Stimulated activated CD4-positive, alpha-beta T cell treated with anti-CD3 and anti-CD28 coated beads, Interleukin-4, amount 100 ng/mL, for 4 hours (primary cell): ENCODE results near the gene PFN4.

ENCODE experiments used
- DNase-seq, 2 experiments: peaks; one replicate each; pipeline ENCODE4 v3.0.0-alpha.2; 2020

PFN4 gene

GRCh38 chr2:24076849-24077534 is 46.1 kb downstream of the PFN4 start:
- no peak for DNase-seq

GRCh38 chr2:24075915-24076848 is 47.0 kb downstream of the PFN4 start, which contains the start of gene SF3B6:
TSS of gene SF3B6 (minus strand) at chr2:24076326. CDS start at chr2:24076229, 97 bp downstream.
- DNase-seq: peak; percentile 99 to 100

- DNase-seq: no peak
These were observed 47.9 kb downstream of the PFN4 start for GRCh38 chr2:24075259-24075658.

- no peak for DNase-seq
These were observed 49.3 kb downstream of the PFN4 start for GRCh38 chr2:24073816-24074215.

GRCh38 chr2:24072259-24072658 is 50.9 kb downstream of the PFN4 start:
- no peak for DNase-seq

GRCh38 chr2:24065341-24065740 is 57.8 kb downstream of the PFN4 start:
- DNase-seq: no peak
